ENCODE measurements around the gene LRPAP1. TPM values are rescaled to one million over a fixed set of nuclear protein-coding genes. Genes with fewer than 3 reads are reported as not detected.

The LRPAP1 gene
- total and polyA plus RNA-seq, 2 donors (not counting 1 experiment from before 2014, with no cell fraction given), result 62.9 to 80.5 TPM

GRCh38 chr4:3477750-3478430 lies 54.3 kb downstream of the LRPAP1 start:
- no peak for TF ChIP-seq EZH2 (IDR thresholded peaks at IDR 0.05; ENCODE audit: low read length, missing control alignments)
- DNase-seq (ENCODE audit: low read depth in 2 of 2), result no peak
- Histone ChIP-seq H3K9me3 (ENCODE audit: control insufficient read depth, insufficient read depth, low read depth, low read length) (no peaks in the 10 kb centered on the region), H3K36me3 (ENCODE audit: control insufficient read depth, insufficient read depth, low read length) (no peaks in the 10 kb centered on the region), H3K27ac (ENCODE audit: insufficient read depth, low read length) (no peak overlapping the region), H3K9ac (ENCODE audit: insufficient read depth, low read length) (no peak overlapping the region), H3K4me1 (ENCODE audit: control insufficient read depth, extremely low read depth, insufficient read depth, low read length) (no peaks in the 10 kb centered on the region), H3K27me3 (ENCODE audit: control insufficient read depth, insufficient read depth, low read length) (no peaks in the 10 kb centered on the region), H3K4me2 (ENCODE audit: extremely low read depth, insufficient read depth, low read length) (no peak overlapping the region), H4K20me1 (ENCODE audit: control insufficient read depth, extremely low read depth, insufficient read depth, low read length) (no peaks in the 10 kb centered on the region), H3K79me2 (ENCODE audit: control insufficient read depth, insufficient read depth, low read length) (no peaks in the 10 kb centered on the region), H2AFZ (ENCODE audit: low read length) (no peak overlapping the region), H3K4me3 (replicated peaks in 1 of 4; ENCODE audit: control extremely low read depth in 1 of 4, insufficient read depth in 1 of 4, low read depth in 3 of 4, low read length in 4 of 4) (no peak overlapping the region)

- TF ChIP-seq CTCF (conservative IDR thresholded peaks at IDR 0.05 in 1 of 2, IDR thresholded peaks at IDR 0.05 in 1 of 2; ENCODE audit: low read depth in 1 of 2, low read length in 2 of 2) (no peak), EZH2 (IDR thresholded peaks at IDR 0.05; ENCODE audit: low read length, missing control alignments) (no peak)
- no peaks in the 10 kb centered on the region for H3K36me3 ChIP-seq (ENCODE audit: control insufficient read depth, insufficient read depth, low read length)
- H4K20me1 ChIP-seq (ENCODE audit: control insufficient read depth, extremely low read depth, insufficient read depth, low read length), result no peaks in the 10 kb centered on the region
- no peak overlapping the region for H3K4me3 ChIP-seq (replicated peaks in 1 of 4; ENCODE audit: control extremely low read depth in 1 of 4, insufficient read depth in 1 of 4, low read depth in 3 of 4, low read length in 4 of 4)
- DNase-seq (ENCODE audit: low read depth in 2 of 2), result no peak
- no peak overlapping the region for H3K4me2 ChIP-seq (ENCODE audit: extremely low read depth, insufficient read depth, low read length)
- H2AFZ ChIP-seq (ENCODE audit: low read length), result no peak overlapping the region
- no peaks in the 10 kb centered on the region for H3K79me2 ChIP-seq (ENCODE audit: control insufficient read depth, insufficient read depth, low read length)
- no peak overlapping the region for H3K9ac ChIP-seq (ENCODE audit: insufficient read depth, low read length)
- no peaks in the 10 kb centered on the region for H3K27me3 ChIP-seq (ENCODE audit: control insufficient read depth, insufficient read depth, low read length)
- no peaks in the 10 kb centered on the region for H3K4me1 ChIP-seq (ENCODE audit: control insufficient read depth, extremely low read depth, insufficient read depth, low read length)
- H3K27ac ChIP-seq (ENCODE audit: insufficient read depth, low read length), result no peak overlapping the region
- no peaks in the 10 kb centered on the region for H3K9me3 ChIP-seq (ENCODE audit: control insufficient read depth, insufficient read depth, low read depth, low read length)
Measured at GRCh38 chr4:3476936-3477749, 55.1 kb downstream of the LRPAP1 start.

GRCh38 chr4:3476341-3476747 lies 55.9 kb downstream of the LRPAP1 start:
- no peaks in the 10 kb centered on the region for H4K20me1 ChIP-seq (ENCODE audit: control insufficient read depth, extremely low read depth, insufficient read depth, low read length)
- no peak overlapping the region for H3K9ac ChIP-seq (ENCODE audit: insufficient read depth, low read length)
- no peak overlapping the region for H2AFZ ChIP-seq (ENCODE audit: low read length)
- no peak overlapping the region for H3K27ac ChIP-seq (ENCODE audit: insufficient read depth, low read length)
- no peaks in the 10 kb centered on the region for H3K79me2 ChIP-seq (ENCODE audit: control insufficient read depth, insufficient read depth, low read length)
- no peaks in the 10 kb centered on the region for H3K27me3 ChIP-seq (ENCODE audit: control insufficient read depth, insufficient read depth, low read length)
- H3K4me2 ChIP-seq (ENCODE audit: extremely low read depth, insufficient read depth, low read length), result no peak overlapping the region
- H3K4me3 ChIP-seq (replicated peaks in 1 of 4; ENCODE audit: control extremely low read depth in 1 of 4, insufficient read depth in 1 of 4, low read depth in 3 of 4, low read length in 4 of 4), result no peak overlapping the region
- TF ChIP-seq EZH2 (IDR thresholded peaks at IDR 0.05; ENCODE audit: low read length, missing control alignments) (no peak), CTCF (conservative IDR thresholded peaks at IDR 0.05 in 1 of 2, IDR thresholded peaks at IDR 0.05 in 1 of 2; ENCODE audit: low read depth in 1 of 2, low read length in 2 of 2) (no peak)
- no peak for DNase-seq (ENCODE audit: low read depth in 2 of 2)
- H3K4me1 ChIP-seq (ENCODE audit: control insufficient read depth, extremely low read depth, insufficient read depth, low read length), result no peaks in the 10 kb centered on the region
- H3K36me3 ChIP-seq (ENCODE audit: control insufficient read depth, insufficient read depth, low read length), result no peaks in the 10 kb centered on the region
- no peaks in the 10 kb centered on the region for H3K9me3 ChIP-seq (ENCODE audit: control insufficient read depth, insufficient read depth, low read depth, low read length)

Measured in fibroblast of lung (primary cell).